ENCODE measurements around the gene MADD.

MADD gene

GRCh38 chr11:47375546-47376085, 105.7 kb downstream of the MADD start:
- H3K4me3 ChIP-seq (ENCODE audit: control insufficient read depth, low read depth, low read length), result no peak overlapping the region
- TF ChIP-seq CTCF (IDR thresholded peaks at IDR 0.05; ENCODE audit: control insufficient read depth, insufficient read depth, low read depth, low read length, missing control alignments), result no peak
- no peak for DNase-seq (ENCODE audit: low read depth)

GRCh38 chr11:47376107-47376524, 106.2 kb downstream of the MADD start:
- no peak overlapping the region for H3K4me3 ChIP-seq (ENCODE audit: control insufficient read depth, low read depth, low read length)
- no peak for DNase-seq (ENCODE audit: low read depth)
- no peak for TF ChIP-seq CTCF (IDR thresholded peaks at IDR 0.05; ENCODE audit: control insufficient read depth, insufficient read depth, low read depth, low read length, missing control alignments)

- TF ChIP-seq CTCF (IDR thresholded peaks at IDR 0.05; ENCODE audit: control insufficient read depth, insufficient read depth, low read depth, low read length, missing control alignments), result no peak
- no peak for DNase-seq (ENCODE audit: low read depth)
- H3K4me3 ChIP-seq (ENCODE audit: control insufficient read depth, low read depth, low read length), result no peak overlapping the region
Measured at GRCh38 chr11:47376525-47377371, 106.8 kb downstream of the MADD start.

GRCh38 chr11:47377571-47378009, 107.7 kb downstream of the MADD start:
- TF ChIP-seq CTCF (IDR thresholded peaks at IDR 0.05; ENCODE audit: control insufficient read depth, insufficient read depth, low read depth, low read length, missing control alignments), result no peak
- H3K4me3 ChIP-seq (ENCODE audit: control insufficient read depth, low read depth, low read length), result no peak overlapping the region
- no peak for DNase-seq (ENCODE audit: low read depth)

- TF ChIP-seq CTCF (IDR thresholded peaks at IDR 0.05; ENCODE audit: control insufficient read depth, insufficient read depth, low read depth, low read length, missing control alignments), result no peak
- DNase-seq (ENCODE audit: low read depth), result no peak
- H3K4me3 ChIP-seq (ENCODE audit: control insufficient read depth, low read depth, low read length), result no peak within 1 kb of the TSS
Measured at GRCh38 chr11:47378010-47378835, 108.3 kb downstream of the MADD start, which contains the start of gene SPI1. Gene SPI1 (minus strand): TSS chr11:47378547. CDS start chr11:47378353, 194 bp downstream.

- H3K4me3 ChIP-seq (ENCODE audit: control insufficient read depth, low read depth, low read length), result no peak overlapping the region
- no peak for TF ChIP-seq CTCF (IDR thresholded peaks at IDR 0.05; ENCODE audit: control insufficient read depth, insufficient read depth, low read depth, low read length, missing control alignments)
- no peak for DNase-seq (ENCODE audit: low read depth)
Measured at GRCh38 chr11:47378836-47379170, 108.9 kb downstream of the MADD start.
